Measurements from ENCODE around the gene WDR1. TPM values are rescaled to one million over a fixed set of nuclear protein-coding genes. Genes with fewer than 3 reads are reported as not detected.

The WDR1 gene
- 96.0 TPM for total RNA-seq

- H3K36me3 ChIP-seq (ENCODE audit: control insufficient read depth in 3 of 3, insufficient read depth in 3 of 3, low read length in 3 of 3): peaks cover 24 to 32% (median 29%) of the 10 kb centered on the region in 3 donors
- peak within 1 kb of the TSS; percentile 98 for H3K27ac ChIP-seq (ENCODE audit: low read depth, low read length)
- H3K27me3 ChIP-seq (ENCODE audit: control insufficient read depth in 3 of 3, insufficient read depth in 3 of 3, low read length in 3 of 3): no peaks in the 10 kb centered on the region
- peak within 1 kb of the TSS; percentile 83 to 89 (median 87) for H3K4me3 ChIP-seq (ENCODE audit: low read length in 3 of 3)
- H3K9ac ChIP-seq (ENCODE audit: low read depth in 1 of 3, low read length in 3 of 3): peak within 1 kb of the TSS; percentile 92 to 95 (median 94)
- H3K9me3 ChIP-seq (ENCODE audit: control insufficient read depth in 3 of 3, low read length in 3 of 3): no peaks in the 10 kb centered on the region
- H3K4me1 ChIP-seq (ENCODE audit: control insufficient read depth in 3 of 3, insufficient read depth in 3 of 3, low read length in 3 of 3): peaks cover 39 to 53% (median 49%) of the 10 kb centered on the region in 3 donors
Measured at GRCh38 chr4:10116569-10117358, at the start of gene WDR1. WDR1 (minus strand) TSS chr4:10116799; CDS start chr4:10116666, 133 bp downstream.

GRCh38 chr4:10164877-10165283 is 48.3 kb upstream of the WDR1 start:
- H3K9me3 ChIP-seq (ENCODE audit: control insufficient read depth in 3 of 3, low read length in 3 of 3): no peaks in the 10 kb centered on the region
- H3K27me3 ChIP-seq (ENCODE audit: control insufficient read depth in 3 of 3, insufficient read depth in 3 of 3, low read length in 3 of 3): peaks cover 0 to 3% (median 0%) of the 10 kb centered on the region in 3 donors
- H3K36me3 ChIP-seq (ENCODE audit: control insufficient read depth in 3 of 3, insufficient read depth in 3 of 3, low read length in 3 of 3): no peaks in the 10 kb centered on the region
- H3K4me1 ChIP-seq (ENCODE audit: control insufficient read depth in 3 of 3, insufficient read depth in 3 of 3, low read length in 3 of 3): no peaks in the 10 kb centered on the region
- H3K27ac ChIP-seq (ENCODE audit: low read depth, low read length): no peak overlapping the region
- H3K9ac ChIP-seq (ENCODE audit: low read depth in 1 of 3, low read length in 3 of 3): no peak overlapping the region
- H3K4me3 ChIP-seq (ENCODE audit: low read length in 3 of 3): no peak overlapping the region

GRCh38 chr4:10163296-10163695 is 46.7 kb upstream of the WDR1 start:
- Histone ChIP-seq H3K9me3 (ENCODE audit: control insufficient read depth in 3 of 3, low read length in 3 of 3) (no peaks in the 10 kb centered on the region), H3K27me3 (ENCODE audit: control insufficient read depth in 3 of 3, insufficient read depth in 3 of 3, low read length in 3 of 3) (peaks cover 0 to 3% (median 0%) of the 10 kb centered on the region in 3 donors), H3K9ac (ENCODE audit: low read depth in 1 of 3, low read length in 3 of 3) (no peak overlapping the region), H3K27ac (ENCODE audit: low read depth, low read length) (no peak overlapping the region), H3K4me3 (ENCODE audit: low read length in 3 of 3) (no peak overlapping the region), H3K36me3 (ENCODE audit: control insufficient read depth in 3 of 3, insufficient read depth in 3 of 3, low read length in 3 of 3) (no peaks in the 10 kb centered on the region), H3K4me1 (ENCODE audit: control insufficient read depth in 3 of 3, insufficient read depth in 3 of 3, low read length in 3 of 3) (no peaks in the 10 kb centered on the region)

GRCh38 chr4:10162341-10163000 is 45.9 kb upstream of the WDR1 start:
- H3K4me1 ChIP-seq (ENCODE audit: control insufficient read depth in 3 of 3, insufficient read depth in 3 of 3, low read length in 3 of 3): no peaks in the 10 kb centered on the region
- no peaks in the 10 kb centered on the region for H3K9me3 ChIP-seq (ENCODE audit: control insufficient read depth in 3 of 3, low read length in 3 of 3)
- no peak overlapping the region for H3K27ac ChIP-seq (ENCODE audit: low read depth, low read length)
- no peaks in the 10 kb centered on the region for H3K36me3 ChIP-seq (ENCODE audit: control insufficient read depth in 3 of 3, insufficient read depth in 3 of 3, low read length in 3 of 3)
- peaks cover 0 to 3% (median 0%) of the 10 kb centered on the region in 3 donors for H3K27me3 ChIP-seq (ENCODE audit: control insufficient read depth in 3 of 3, insufficient read depth in 3 of 3, low read length in 3 of 3)
- no peak overlapping the region for H3K9ac ChIP-seq (ENCODE audit: low read depth in 1 of 3, low read length in 3 of 3)
- H3K4me3 ChIP-seq (ENCODE audit: low read length in 3 of 3): no peak overlapping the region

- Histone ChIP-seq H3K4me1 (ENCODE audit: control insufficient read depth in 3 of 3, insufficient read depth in 3 of 3, low read length in 3 of 3) (no peaks in the 10 kb centered on the region), H3K27me3 (ENCODE audit: control insufficient read depth in 3 of 3, insufficient read depth in 3 of 3, low read length in 3 of 3) (no peaks in the 10 kb centered on the region), H3K9ac (ENCODE audit: low read depth in 1 of 3, low read length in 3 of 3) (no peak overlapping the region), H3K36me3 (ENCODE audit: control insufficient read depth in 3 of 3, insufficient read depth in 3 of 3, low read length in 3 of 3) (no peaks in the 10 kb centered on the region), H3K27ac (ENCODE audit: low read depth, low read length) (no peak overlapping the region), H3K4me3 (ENCODE audit: low read length in 3 of 3) (no peak overlapping the region), H3K9me3 (ENCODE audit: control insufficient read depth in 3 of 3, low read length in 3 of 3) (no peaks in the 10 kb centered on the region)
Measured at GRCh38 chr4:10161840-10162239, 45.2 kb upstream of the WDR1 start.

GRCh38 chr4:10161146-10161545 is 44.5 kb upstream of the WDR1 start:
- H3K36me3 ChIP-seq (ENCODE audit: control insufficient read depth in 3 of 3, insufficient read depth in 3 of 3, low read length in 3 of 3): no peaks in the 10 kb centered on the region
- no peaks in the 10 kb centered on the region for H3K4me1 ChIP-seq (ENCODE audit: control insufficient read depth in 3 of 3, insufficient read depth in 3 of 3, low read length in 3 of 3)
- no peaks in the 10 kb centered on the region for H3K9me3 ChIP-seq (ENCODE audit: control insufficient read depth in 3 of 3, low read length in 3 of 3)
- H3K9ac ChIP-seq (ENCODE audit: low read depth in 1 of 3, low read length in 3 of 3): no peak overlapping the region
- no peak overlapping the region for H3K4me3 ChIP-seq (ENCODE audit: low read length in 3 of 3)
- no peak overlapping the region for H3K27ac ChIP-seq (ENCODE audit: low read depth, low read length)
- H3K27me3 ChIP-seq (ENCODE audit: control insufficient read depth in 3 of 3, insufficient read depth in 3 of 3, low read length in 3 of 3): no peaks in the 10 kb centered on the region

GRCh38 chr4:10160281-10160856 is 43.8 kb upstream of the WDR1 start:
- Histone ChIP-seq H3K9ac (ENCODE audit: low read depth in 1 of 3, low read length in 3 of 3) (no peak overlapping the region), H3K4me1 (ENCODE audit: control insufficient read depth in 3 of 3, insufficient read depth in 3 of 3, low read length in 3 of 3) (no peaks in the 10 kb centered on the region), H3K27me3 (ENCODE audit: control insufficient read depth in 3 of 3, insufficient read depth in 3 of 3, low read length in 3 of 3) (no peaks in the 10 kb centered on the region), H3K36me3 (ENCODE audit: control insufficient read depth in 3 of 3, insufficient read depth in 3 of 3, low read length in 3 of 3) (no peaks in the 10 kb centered on the region), H3K9me3 (ENCODE audit: control insufficient read depth in 3 of 3, low read length in 3 of 3) (no peaks in the 10 kb centered on the region), H3K4me3 (ENCODE audit: low read length in 3 of 3) (no peak overlapping the region), H3K27ac (ENCODE audit: low read depth, low read length) (no peak overlapping the region)

GRCh38 chr4:10159671-10160070 is 43.1 kb upstream of the WDR1 start:
- Histone ChIP-seq H3K27me3 (ENCODE audit: control insufficient read depth in 3 of 3, insufficient read depth in 3 of 3, low read length in 3 of 3) (no peaks in the 10 kb centered on the region), H3K27ac (ENCODE audit: low read depth, low read length) (no peak overlapping the region), H3K9ac (ENCODE audit: low read depth in 1 of 3, low read length in 3 of 3) (no peak overlapping the region), H3K4me3 (ENCODE audit: low read length in 3 of 3) (no peak overlapping the region), H3K9me3 (ENCODE audit: control insufficient read depth in 3 of 3, low read length in 3 of 3) (no peaks in the 10 kb centered on the region), H3K4me1 (ENCODE audit: control insufficient read depth in 3 of 3, insufficient read depth in 3 of 3, low read length in 3 of 3) (no peaks in the 10 kb centered on the region), H3K36me3 (ENCODE audit: control insufficient read depth in 3 of 3, insufficient read depth in 3 of 3, low read length in 3 of 3) (no peaks in the 10 kb centered on the region)

- Histone ChIP-seq H3K27me3 (ENCODE audit: control insufficient read depth in 3 of 3, insufficient read depth in 3 of 3, low read length in 3 of 3) (no peaks in the 10 kb centered on the region), H3K27ac (ENCODE audit: low read depth, low read length) (no peak overlapping the region), H3K4me3 (ENCODE audit: low read length in 3 of 3) (no peak overlapping the region), H3K36me3 (ENCODE audit: control insufficient read depth in 3 of 3, insufficient read depth in 3 of 3, low read length in 3 of 3) (no peaks in the 10 kb centered on the region), H3K9me3 (ENCODE audit: control insufficient read depth in 3 of 3, low read length in 3 of 3) (no peaks in the 10 kb centered on the region), H3K9ac (ENCODE audit: low read depth in 1 of 3, low read length in 3 of 3) (no peak overlapping the region), H3K4me1 (ENCODE audit: control insufficient read depth in 3 of 3, insufficient read depth in 3 of 3, low read length in 3 of 3) (no peaks in the 10 kb centered on the region)
Measured at GRCh38 chr4:10158333-10158942, 41.8 kb upstream of the WDR1 start.

All from skeletal muscle tissue (tissue), 4 donors.